Stimulated activated CD8-positive, alpha-beta memory T cell treated with anti-CD3 and anti-CD28 coated beads, Interleukin-2, amount 100 ng/mL, for 48 hours (primary cell): Measurements from ENCODE around the gene PROM2.
"Not testable (repeated sequence)": the region's sequence is repeated elsewhere in the genome, so short reads cannot be mapped to it uniquely, and the experiment has no call there.

Source experiments
- DNase-seq, 2 donors: peaks; one replicate each; pipeline ENCODE4 v3.0.0-alpha.2; 2020; ENCODE audit warnings: low read depth in 2 of 2

Gene PROM2

GRCh38 chr2:95274291-95275150 lies at the start of gene PROM2:
PROM2 (plus strand) TSS chr2:95274449; CDS start chr2:95274586, 137 bp downstream.
- DNase-seq = no peak

- no peak for DNase-seq
These were observed 48.6 kb upstream of the PROM2 start for GRCh38 chr2:95225658-95226057.

GRCh38 chr2:95231723-95232122 lies 42.5 kb upstream of the PROM2 start:
- peak in 1 of 2 donors; percentile 36 for DNase-seq

- no peak for DNase-seq
These were observed 42.0 kb upstream of the PROM2 start for GRCh38 chr2:95232232-95232631.

GRCh38 chr2:95234286-95234785 lies 39.9 kb upstream of the PROM2 start:
- no peak for DNase-seq

GRCh38 chr2:95234816-95235215 lies 39.4 kb upstream of the PROM2 start:
- no peak for DNase-seq

GRCh38 chr2:95238131-95238530 lies 36.1 kb upstream of the PROM2 start:
- DNase-seq = no peak

GRCh38 chr2:95240091-95240490 lies 34.2 kb upstream of the PROM2 start:
- DNase-seq = no peak

GRCh38 chr2:95240556-95240955 lies 33.7 kb upstream of the PROM2 start:
- no peak for DNase-seq

- not testable (repeated sequence) for DNase-seq
These were observed 32.2 kb upstream of the PROM2 start for GRCh38 chr2:95242084-95242483.

GRCh38 chr2:95258271-95258670 lies 16.0 kb upstream of the PROM2 start:
- DNase-seq = no peak

GRCh38 chr2:95260028-95261023 lies 13.9 kb upstream of the PROM2 start:
- no peak for DNase-seq

- DNase-seq = no peak
These were observed 12.6 kb upstream of the PROM2 start for GRCh38 chr2:95261602-95262001.

GRCh38 chr2:95262896-95263542 lies 11.2 kb upstream of the PROM2 start:
- DNase-seq = no peak

GRCh38 chr2:95264624-95265023 lies 9.6 kb upstream of the PROM2 start:
- DNase-seq = no peak

GRCh38 chr2:95265182-95265581 lies 9.1 kb upstream of the PROM2 start:
- DNase-seq = no peak

- no peak for DNase-seq
These were observed 7.3 kb upstream of the PROM2 start for GRCh38 chr2:95266781-95267430.

- no peak for DNase-seq
These were observed 6.6 kb upstream of the PROM2 start for GRCh38 chr2:95267458-95268210.

- DNase-seq = no peak
These were observed 5.8 kb upstream of the PROM2 start for GRCh38 chr2:95268211-95269035.
